ENCODE measurements around the gene PSAPL1.

DNA sequence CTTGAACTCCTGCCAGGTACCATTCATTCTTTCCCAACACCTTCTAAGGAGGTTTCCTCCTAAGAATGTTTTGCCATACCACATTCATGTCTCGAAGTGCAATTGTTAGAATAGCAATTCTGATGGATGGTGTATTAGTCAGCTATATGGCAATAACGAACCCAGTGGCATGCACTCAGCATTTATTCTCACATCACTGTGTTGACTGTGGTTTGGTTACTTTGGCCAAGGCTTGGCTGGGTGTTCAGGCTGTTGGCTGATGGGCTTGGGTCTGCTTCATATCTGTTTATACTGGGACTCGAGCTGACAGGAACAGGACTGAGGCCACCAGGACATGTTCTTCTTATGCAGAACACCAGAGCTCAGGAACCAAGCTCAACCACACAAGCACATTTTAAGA is 31.7 kb downstream of the PSAPL1 start:
- TF ChIP-seq EZH2 (IDR thresholded peaks at IDR 0.05; ENCODE audit: insufficient read depth, poor library complexity, severe bottlenecking) (no peak), EZH2phosphoT487 (IDR thresholded peaks at IDR 0.05; ENCODE audit: insufficient read depth, low read depth) (no peak)
